Muscle of leg (tissue), 11 donors: ENCODE results near the gene ATP8B4. TPM values are rescaled to one million over a fixed set of nuclear protein-coding genes. Genes with fewer than 3 reads are reported as not detected.

Experiments used
- DNase-seq: peaks from one replicate; pipeline ENCODE4 v3.0.0; 2013
- H3K27ac ChIP-seq: one replicate; pipeline ENCODE4 v1.5.1; 2013; ENCODE audit warnings: mild to moderate bottlenecking, low read length, control low read depth
- H3K27me3 ChIP-seq: one replicate; pipeline ENCODE4 v1.6.1; 2013; ENCODE audit warnings: low read length; ENCODE audit not compliant: control insufficient read depth, insufficient read depth
- H3K36me3 ChIP-seq: one replicate; pipeline ENCODE4 v1.6.1; 2013; ENCODE audit warnings: low read length; ENCODE audit not compliant: control insufficient read depth, insufficient read depth
- H3K4me1 ChIP-seq: one replicate; pipeline ENCODE4 v1.6.1; 2013; ENCODE audit warnings: low read length; ENCODE audit not compliant: control insufficient read depth, insufficient read depth
- H3K4me3 ChIP-seq: one replicate; pipeline ENCODE4 v1.5.1; 2013; ENCODE audit warnings: low read length, control low read depth
- H3K9me3 ChIP-seq: replicated peaks from 2 replicates; pipeline ENCODE4 v1.6.1; 2013; ENCODE audit warnings: low read depth, low read length; ENCODE audit not compliant: control insufficient read depth
- WGBS: methylation state at CpG from one replicate; pipeline ENCODE4 v1.1.5; 2013; ENCODE audit warnings: missing lambda C conversion rate; ENCODE audit not compliant: insufficient coverage; 5-methylcytosine and 5-hydroxymethylcytosine counted together
- polyA plus RNA-seq, 8 donors: library from polyadenylated mRNA; unstranded; fragments of 120-200 nt; gene quantifications; one replicate each; pipeline versions ENCODE4 v1.2.1 to v1.2.3, GENCODE V29; 2013; ENCODE audit warnings: inconsistent platforms in 1 of 8, low replicate concordance in 1 of 8; ENCODE audit not compliant: insufficient read length in 8 of 8, insufficient read depth in 1 of 8
- total RNA-seq: library from RNA; stranded (reverse); fragments of 120-200 nt; gene quantifications from one replicate; pipeline ENCODE4 v1.2.4, GENCODE V29; 2013

Gene ATP8B4
- total and polyA plus RNA-seq, 9 donors, result 2.6 to 5.2 (median 3.6) TPM

- H3K27ac ChIP-seq, result no peak overlapping the region
- no peak overlapping the region for H3K4me3 ChIP-seq
- no peak for DNase-seq
- H3K9me3 ChIP-seq, result peaks cover 6% of the 10 kb centered on the region
- H3K27me3 ChIP-seq, result no peaks in the 10 kb centered on the region
- H3K4me1 ChIP-seq, result no peaks in the 10 kb centered on the region
- WGBS, result 33% methylated on average over 1 of the region's 4 CpGs
- no peaks in the 10 kb centered on the region for H3K36me3 ChIP-seq
Measured at GRCh38 chr15:50126072-50126471, 7.0 kb upstream of the ATP8B4 start.

DNA sequence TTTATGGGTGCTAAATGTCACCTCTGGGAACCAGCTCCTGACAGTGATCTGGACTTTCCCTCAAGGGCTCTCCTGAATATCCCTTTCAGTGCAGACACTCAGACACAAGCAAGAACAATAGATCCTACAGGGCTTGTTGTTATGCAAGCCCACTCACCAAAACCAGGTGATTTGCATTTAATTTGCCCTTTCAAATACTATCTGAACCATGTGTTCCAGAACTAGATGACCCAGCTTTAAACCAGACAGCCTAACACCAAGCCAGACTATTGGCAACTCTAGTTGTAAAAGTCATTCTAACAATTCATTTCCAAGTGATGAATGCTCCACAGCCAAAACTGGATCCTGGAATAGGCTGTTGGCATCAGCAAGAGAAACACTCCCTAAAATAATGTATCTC, 5.6 kb upstream of the ATP8B4 start:
- Histone ChIP-seq H3K4me1 (no peaks in the 10 kb centered on the region), H3K27me3 (no peaks in the 10 kb centered on the region), H3K9me3 (peaks cover 6% of the 10 kb centered on the region), H3K27ac (no peak overlapping the region), H3K36me3 (no peaks in the 10 kb centered on the region), H3K4me3 (no peak overlapping the region)
- DNase-seq, result no peak

GRCh38 chr15:50123861-50124557, 5.0 kb upstream of the ATP8B4 start:
- whole genome bisulfite sequencing, result no CpG with 5 or more reads among the region's 4 CpGs
- Histone ChIP-seq H3K9me3 (peaks cover 6% of the 10 kb centered on the region), H3K27ac (no peak overlapping the region), H3K4me3 (no peak overlapping the region), H3K27me3 (no peaks in the 10 kb centered on the region), H3K36me3 (no peaks in the 10 kb centered on the region), H3K4me1 (no peaks in the 10 kb centered on the region)
- no peak for DNase-seq

GRCh38 chr15:50120729-50121128, 1.7 kb upstream of the ATP8B4 start:
- H3K27me3 ChIP-seq, result no peaks in the 10 kb centered on the region
- peaks cover 6% of the 10 kb centered on the region for H3K9me3 ChIP-seq
- H3K27ac ChIP-seq, result no peak overlapping the region
- no peaks in the 10 kb centered on the region for H3K4me1 ChIP-seq
- no peak for DNase-seq
- no peak overlapping the region for H3K4me3 ChIP-seq
- no peaks in the 10 kb centered on the region for H3K36me3 ChIP-seq

DNA sequence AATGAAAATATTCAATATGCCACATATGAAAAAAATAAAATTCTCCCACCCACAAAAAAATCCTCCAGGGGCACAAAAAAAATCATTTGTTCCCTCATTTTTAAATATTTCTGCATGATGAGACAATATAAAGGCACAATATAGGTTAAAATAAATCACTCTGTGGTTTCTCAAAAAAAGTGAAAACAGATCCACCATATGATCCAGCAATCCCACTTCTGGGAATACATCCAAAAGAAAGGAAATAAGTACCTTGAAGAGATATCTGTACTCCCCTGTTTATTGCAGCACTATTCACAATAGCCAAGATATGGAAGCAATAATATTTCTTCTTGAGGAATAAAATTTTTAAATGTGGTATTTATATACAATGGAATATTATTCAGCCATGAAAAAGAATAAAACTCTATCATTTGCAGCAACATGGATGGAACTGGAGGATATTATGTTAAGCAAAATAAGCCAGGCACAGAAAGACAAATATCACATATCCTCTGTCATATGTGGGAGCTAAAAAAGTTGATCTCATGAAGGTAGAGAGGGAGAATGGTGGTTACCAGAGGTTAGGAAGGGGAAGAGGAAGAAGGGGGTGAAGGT, 1.5 kb downstream of the ATP8B4 start:
- no peak for DNase-seq
- Histone ChIP-seq H3K9me3 (no peaks in the 10 kb centered on the region), H3K27me3 (no peaks in the 10 kb centered on the region), H3K4me1 (no peaks in the 10 kb centered on the region), H3K36me3 (no peaks in the 10 kb centered on the region), H3K4me3 (no peak overlapping the region), H3K27ac (no peak overlapping the region)

GRCh38 chr15:50116477-50116876, 2.6 kb downstream of the ATP8B4 start:
- Histone ChIP-seq H3K4me3 (no peak overlapping the region), H3K27me3 (no peaks in the 10 kb centered on the region), H3K27ac (no peak overlapping the region), H3K9me3 (no peaks in the 10 kb centered on the region), H3K36me3 (no peaks in the 10 kb centered on the region), H3K4me1 (no peaks in the 10 kb centered on the region)
- 36% methylated on average over 2 of the region's 3 CpGs for WGBS
- DNase-seq, result peak; percentile 15

DNA sequence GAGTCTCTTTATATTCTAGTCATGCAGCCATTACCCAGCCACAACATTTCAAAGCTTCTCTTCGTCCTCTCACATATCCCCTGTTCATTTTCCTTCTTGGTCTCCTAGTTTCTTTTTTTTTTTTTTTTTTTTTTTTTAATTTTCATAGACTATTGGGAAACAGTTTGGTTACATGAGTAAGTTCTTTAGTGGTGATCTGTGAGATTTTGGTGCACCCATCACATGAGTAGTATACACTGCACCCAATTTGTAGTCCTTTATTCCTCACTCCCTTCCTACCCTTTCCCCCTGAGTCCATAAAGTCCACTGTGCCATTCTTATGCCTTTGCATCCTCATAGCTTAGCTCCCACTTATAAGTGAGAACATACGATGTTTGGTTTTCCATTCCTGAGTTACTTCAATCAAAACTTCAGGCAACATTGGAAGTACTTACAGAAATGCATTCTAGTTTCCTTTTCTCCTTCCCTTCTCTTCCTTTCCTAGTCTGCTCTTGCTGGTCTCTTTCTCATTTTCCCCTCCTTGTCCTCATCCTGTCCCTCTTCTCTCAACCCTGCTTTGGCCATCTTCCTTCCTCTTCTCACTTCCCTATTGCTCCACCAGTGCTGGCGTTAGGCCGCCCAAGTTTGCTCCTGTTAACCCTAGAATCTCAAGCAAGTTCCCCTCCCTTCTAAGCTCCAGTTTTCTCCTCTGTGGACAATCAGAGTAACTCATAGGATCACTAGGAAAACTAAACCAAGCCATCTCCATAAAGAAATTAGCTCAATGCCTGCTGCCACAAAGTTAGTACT, 4.8 kb downstream of the ATP8B4 start:
- no peak overlapping the region for H3K4me3 ChIP-seq
- DNase-seq, result peak; percentile 71
- no peaks in the 10 kb centered on the region for H3K36me3 ChIP-seq
- WGBS, result 65% methylated on average over 3 of the region's 4 CpGs
- no peaks in the 10 kb centered on the region for H3K9me3 ChIP-seq
- no peaks in the 10 kb centered on the region for H3K4me1 ChIP-seq
- no peaks in the 10 kb centered on the region for H3K27me3 ChIP-seq
- no peak overlapping the region for H3K27ac ChIP-seq

DNA sequence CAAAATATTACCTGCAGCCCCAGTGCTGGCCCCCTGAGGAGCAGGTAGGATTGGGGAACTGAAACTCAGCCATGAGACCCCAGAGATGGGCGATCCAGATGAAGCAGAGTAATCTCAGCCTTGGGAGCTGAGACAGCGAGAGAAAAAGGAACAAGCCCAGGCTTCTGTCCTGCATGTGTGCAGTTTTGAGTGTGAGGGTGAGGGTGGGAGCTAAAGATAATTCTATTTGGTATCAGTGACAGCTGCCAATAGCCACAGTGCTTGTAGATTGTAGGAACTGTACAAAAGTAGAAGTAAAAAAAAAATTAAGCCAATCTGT, 5.9 kb downstream of the ATP8B4 start:
- Histone ChIP-seq H3K9me3 (no peaks in the 10 kb centered on the region), H3K27ac (peak overlapping the region; percentile 25), H3K4me3 (peak overlapping the region; percentile 2), H3K36me3 (no peaks in the 10 kb centered on the region), H3K27me3 (no peaks in the 10 kb centered on the region), H3K4me1 (peaks cover 2% of the 10 kb centered on the region)
- peak; percentile 32 for DNase-seq
- WGBS, result 77% methylated on average over 2 of the region's 2 CpGs

DNA sequence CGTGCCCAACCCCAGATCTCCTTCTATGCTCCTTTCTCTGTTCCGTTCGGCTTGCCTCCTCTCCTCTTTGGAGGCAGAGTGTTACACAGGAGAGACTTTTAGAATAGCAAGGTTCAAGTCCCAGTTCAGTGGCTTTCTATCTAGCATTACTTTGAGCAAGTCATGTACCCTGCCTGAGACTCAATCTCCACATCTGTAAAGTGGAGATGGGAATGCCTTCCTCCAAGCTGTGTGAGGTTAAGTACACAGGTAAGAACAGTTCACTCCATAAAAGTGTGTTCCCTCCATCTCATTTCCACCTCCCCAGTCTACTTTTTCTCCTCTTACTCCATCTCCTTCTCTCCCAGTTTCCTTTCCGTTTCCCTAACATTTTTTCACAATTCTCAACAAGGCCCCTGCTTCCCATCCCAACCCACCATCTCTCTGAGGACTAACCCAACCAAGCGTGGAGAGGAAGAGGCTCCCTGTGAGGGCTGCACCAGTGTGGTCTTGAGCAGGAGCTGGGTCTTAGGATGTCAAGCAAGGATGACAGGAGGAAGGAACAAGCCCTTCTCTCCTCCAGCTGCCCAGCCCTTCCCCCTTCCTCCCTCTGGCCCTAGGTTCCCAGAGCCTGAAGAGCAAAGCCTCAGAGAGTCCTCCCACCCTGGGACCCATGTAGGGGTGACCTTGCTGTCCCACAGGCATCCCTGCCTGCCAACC, 6.4 kb downstream of the ATP8B4 start:
- H3K36me3 ChIP-seq, result no peaks in the 10 kb centered on the region
- 63% methylated on average over 1 of the region's 5 CpGs for WGBS
- H3K27me3 ChIP-seq, result no peaks in the 10 kb centered on the region
- DNase-seq, result peak; percentile 29
- peak overlapping the region; percentile 10 for H3K4me3 ChIP-seq
- no peaks in the 10 kb centered on the region for H3K9me3 ChIP-seq
- H3K27ac ChIP-seq, result peak overlapping the region; percentile 25
- peaks cover 2% of the 10 kb centered on the region for H3K4me1 ChIP-seq

DNA sequence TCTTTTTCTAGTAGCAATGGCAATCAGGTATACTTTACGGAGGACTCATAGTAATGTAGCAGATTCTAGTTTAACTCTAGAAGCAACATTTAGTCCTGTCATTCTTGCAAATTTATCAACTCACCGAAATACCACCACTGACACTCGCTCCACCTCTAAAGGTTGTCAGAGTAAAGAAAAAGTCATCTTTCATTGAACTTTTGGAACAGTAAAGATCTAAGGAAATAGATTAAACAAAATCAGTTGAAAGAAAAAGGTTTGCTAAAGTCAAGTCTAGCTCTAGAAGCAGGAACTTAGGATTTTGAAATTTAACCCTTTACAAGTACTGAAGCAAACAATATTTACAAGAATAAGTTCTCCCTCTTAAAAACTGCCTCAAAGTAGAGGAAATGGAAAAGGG, 8.7 kb downstream of the ATP8B4 start:
- WGBS, result no CpG with 5 or more reads among the region's 3 CpGs
- no peak overlapping the region for H3K27ac ChIP-seq
- H3K4me3 ChIP-seq, result no peak overlapping the region
- no peaks in the 10 kb centered on the region for H3K27me3 ChIP-seq
- H3K36me3 ChIP-seq, result no peaks in the 10 kb centered on the region
- H3K9me3 ChIP-seq, result no peaks in the 10 kb centered on the region
- H3K4me1 ChIP-seq, result peaks cover 2% of the 10 kb centered on the region
- DNase-seq, result no peak
